GM12892 (cell line): ENCODE results near the gene NTRK3.

Experiments
- POLR2A ChIP-seq: IDR thresholded peaks from 2 replicates; pipeline ENCODE4 v1.6.1; 2011; ENCODE audit warnings: low read depth, low read length, control low read depth
- POLR2AphosphoS5 ChIP-seq: IDR thresholded peaks from 2 replicates; pipeline ENCODE4 v1.6.1; 2011; ENCODE audit warnings: low read depth, low read length, control low read depth
- TAF1 ChIP-seq: IDR thresholded peaks from 2 replicates; pipeline ENCODE4 v1.6.1; 2011; ENCODE audit warnings: low read depth, mild to moderate bottlenecking, control low read depth, low read length, borderline replicate concordance

GRCh38 chr15:87965304-87965703 is 291.2 kb downstream of the NTRK3 start:
- no peak for TF ChIP-seq TAF1
- TF ChIP-seq POLR2A, result no peak
- no peak for TF ChIP-seq POLR2AphosphoS5
